GM12875 (cell line): Measurements from ENCODE around the gene ASPDH.
"Not testable (repeated sequence)": the region's sequence is repeated elsewhere in the genome, so short reads cannot be mapped to it uniquely, and the experiment has no call there.

Experiments used
- H3K4me3 ChIP-seq: one replicate; pipeline ENCODE4 v1.5.1; 2011; ENCODE audit warnings: low read depth, low read length, control low read depth
- CTCF ChIP-seq: IDR thresholded peaks from 2 replicates; pipeline ENCODE4 v1.5.1; 2011; ENCODE audit warnings: low read depth, mild to moderate bottlenecking, control low read depth, inconsistent platforms, low read length, moderate library complexity, borderline replicate concordance; ENCODE audit not compliant: insufficient read depth

The ASPDH gene

GRCh38 chr19:50475736-50476223 lies 37.9 kb downstream of the ASPDH start:
- no peak overlapping the region for H3K4me3 ChIP-seq
- no peak for TF ChIP-seq CTCF

DNA sequence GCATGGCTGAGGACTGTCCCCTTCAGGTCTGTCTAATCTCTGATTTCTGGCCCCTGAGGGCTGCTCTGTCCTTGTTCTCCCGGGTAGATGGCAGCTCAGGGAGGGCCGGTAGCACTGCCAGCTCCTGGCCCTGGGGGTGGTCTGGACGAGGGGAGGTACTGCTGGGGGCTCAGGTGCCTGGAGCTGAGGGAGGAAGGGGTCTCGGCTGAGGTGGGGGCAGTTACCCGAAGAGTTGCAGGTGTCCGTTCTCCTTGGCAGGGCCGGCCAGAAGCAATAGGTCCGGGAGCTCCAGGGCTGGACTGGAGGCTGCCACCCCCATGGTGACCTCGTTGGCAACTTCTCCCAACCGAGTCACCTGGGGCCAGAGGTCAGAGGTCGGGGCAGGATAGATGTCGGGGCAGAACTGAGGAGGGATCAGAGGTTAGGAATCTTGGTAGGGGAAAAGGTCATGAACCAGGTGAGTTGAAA lies 38.6 kb downstream of the ASPDH start:
- H3K4me3 ChIP-seq: no peak overlapping the region
- TF ChIP-seq CTCF: no peak

- H3K4me3 ChIP-seq: not testable (repeated sequence)
These were observed 40.4 kb downstream of the ASPDH start for GRCh38 chr19:50473336-50473735.

DNA sequence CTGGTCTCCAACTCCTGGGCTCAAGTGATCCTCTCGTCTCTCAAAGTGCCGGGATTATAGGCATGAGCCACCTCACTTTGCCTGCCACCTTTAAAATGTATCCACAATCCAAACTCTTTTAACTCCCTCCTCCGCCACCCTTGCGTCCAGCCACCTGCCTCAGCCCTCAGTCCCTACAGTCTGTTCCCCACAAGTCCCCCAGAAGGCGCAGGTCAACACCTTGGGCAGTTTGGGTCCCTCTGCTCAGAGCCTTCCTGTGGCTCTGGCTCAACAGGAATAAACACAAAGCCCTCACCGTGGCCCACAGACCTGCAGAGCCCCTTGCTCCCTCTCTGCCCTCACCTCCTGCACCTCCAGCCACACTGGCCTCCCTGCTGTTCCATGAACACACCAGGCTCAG lies 44.9 kb downstream of the ASPDH start:
- H3K4me3 ChIP-seq: no peak overlapping the region
- no peak for TF ChIP-seq CTCF

DNA sequence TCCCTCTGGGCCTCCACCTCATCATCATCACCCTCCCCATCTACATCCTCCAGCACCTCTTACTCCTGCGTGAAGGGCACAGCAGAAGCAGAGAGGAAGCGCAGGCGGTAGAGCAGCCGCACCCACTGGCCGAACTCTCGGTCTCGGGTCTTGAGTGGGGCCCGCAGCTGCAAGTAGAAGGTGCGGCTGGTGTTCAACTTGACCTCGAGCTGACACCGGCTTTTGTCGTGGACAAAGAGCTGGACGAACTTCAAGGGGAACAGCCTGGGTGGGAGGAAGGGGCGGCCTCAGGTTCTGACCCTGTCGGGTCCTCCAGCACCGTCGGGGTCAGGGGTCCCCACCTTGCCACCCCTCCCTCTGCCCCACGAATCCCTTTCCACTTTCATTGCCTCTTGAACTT lies 46.1 kb downstream of the ASPDH start:
- TF ChIP-seq CTCF: no peak
- no peak overlapping the region for H3K4me3 ChIP-seq

DNA sequence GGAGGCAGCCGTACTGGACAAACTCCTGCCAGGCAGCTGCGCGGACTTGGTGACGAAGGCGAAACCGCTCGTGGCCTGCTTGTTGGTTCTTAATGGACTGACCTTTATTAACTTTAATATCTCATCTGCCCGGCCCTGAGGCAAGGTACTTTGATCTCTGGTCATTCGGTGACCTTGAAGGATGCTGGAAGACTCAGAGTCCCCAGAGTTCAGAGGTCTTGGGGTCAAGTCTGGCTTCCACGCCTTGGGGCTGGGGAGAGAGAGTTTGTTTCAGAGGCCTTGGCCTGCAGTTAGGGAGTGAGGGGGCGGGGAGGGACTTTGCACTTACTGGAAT lies 47.0 kb downstream of the ASPDH start:
- TF ChIP-seq CTCF: no peak
- H3K4me3 ChIP-seq: no peak overlapping the region

GRCh38 chr19:50465986-50466705 lies 47.6 kb downstream of the ASPDH start:
- 0 out of 2 replicates have a peak, but pooled peaks have one; percentile 17 for TF ChIP-seq CTCF
- H3K4me3 ChIP-seq: no peak overlapping the region
